Stimulated activated CD8-positive, alpha-beta memory T cell treated with anti-CD3 and anti-CD28 coated beads, Interleukin-12 subunit alpha, Interleukin-12 subunit beta, amount 100 ng/mL, for 1 hour (primary cell): ENCODE results near the gene TRIM28.
A peak's percentile ranks its signal among the peaks of the same experiment; 100 is the strongest.
"Not testable (repeated sequence)": the region's sequence is repeated elsewhere in the genome, so short reads cannot be mapped to it uniquely, and the experiment has no call there.

Experiments used
- DNase-seq: peaks from one replicate; pipeline ENCODE4 v3.0.0-alpha.2; 2020; ENCODE audit warnings: low read depth

Gene TRIM28

DNA sequence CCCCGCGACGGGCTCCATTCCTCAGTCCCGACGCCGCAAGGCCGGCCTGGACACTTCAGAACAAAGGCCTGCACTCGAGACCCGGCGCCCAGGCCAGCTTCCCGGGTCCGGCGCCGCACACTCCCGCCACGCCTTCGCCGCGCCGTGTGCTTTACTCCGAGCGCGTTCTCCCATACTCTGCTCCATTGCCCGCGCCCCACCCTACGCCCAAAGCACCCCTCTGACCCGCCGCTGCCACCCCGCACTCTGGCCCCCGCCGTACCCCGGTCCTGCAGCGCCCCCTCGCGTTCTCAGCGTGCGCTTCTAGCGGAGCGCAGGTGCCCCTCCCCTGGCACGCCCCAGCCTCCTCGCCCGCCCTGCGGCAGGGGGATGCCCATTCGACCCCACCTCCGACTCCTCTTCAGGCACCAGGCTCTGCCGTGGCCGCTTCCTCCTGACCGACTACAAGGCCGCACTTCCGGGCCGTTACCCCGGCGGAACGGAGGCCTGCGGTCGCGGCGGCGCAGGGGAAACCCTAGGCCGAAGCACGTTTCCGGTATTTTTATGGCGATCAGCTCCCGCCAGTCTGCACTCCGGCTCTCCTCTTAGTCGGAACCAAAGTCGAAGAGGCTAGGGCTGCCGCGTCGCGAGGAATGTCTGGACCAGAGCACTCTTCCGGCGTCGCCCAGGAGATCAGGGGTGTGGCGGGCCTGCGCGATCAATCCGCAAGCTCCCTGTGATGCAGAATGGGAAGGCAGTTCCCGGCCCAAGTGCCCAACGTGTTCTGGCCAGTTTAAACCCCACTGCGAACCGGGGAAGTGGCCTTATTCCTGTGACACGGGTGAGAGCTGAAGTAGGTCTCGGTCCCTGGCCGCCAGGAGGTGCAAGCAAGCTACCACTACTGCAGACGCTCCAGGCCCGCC lies 24.3 kb upstream of the TRIM28 start, which contains the start of gene ZBTB45:
TSS of gene ZBTB45 (minus strand) at position 456 of the 902 bp plus-strand sequence. CDS start 2,137 bp downstream, outside the sequence.
- peak; percentile 72 for DNase-seq

DNA sequence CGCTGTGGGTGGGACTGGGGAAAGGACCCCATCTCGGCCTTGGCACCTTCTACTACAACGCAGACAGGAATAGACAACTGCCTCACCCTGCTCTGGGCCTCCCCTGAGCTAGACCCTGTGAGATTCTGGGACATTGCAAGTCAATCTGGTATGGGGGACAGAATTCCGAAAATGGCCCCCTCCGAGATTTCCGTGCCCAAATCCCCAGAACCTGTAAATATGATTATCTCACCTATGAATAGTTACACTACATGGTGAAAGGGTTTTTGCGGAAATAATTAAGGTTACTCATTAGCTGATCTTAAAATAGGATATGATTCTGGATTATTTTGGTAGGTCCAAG lies 23.6 kb upstream of the TRIM28 start:
- no peak for DNase-seq

DNA sequence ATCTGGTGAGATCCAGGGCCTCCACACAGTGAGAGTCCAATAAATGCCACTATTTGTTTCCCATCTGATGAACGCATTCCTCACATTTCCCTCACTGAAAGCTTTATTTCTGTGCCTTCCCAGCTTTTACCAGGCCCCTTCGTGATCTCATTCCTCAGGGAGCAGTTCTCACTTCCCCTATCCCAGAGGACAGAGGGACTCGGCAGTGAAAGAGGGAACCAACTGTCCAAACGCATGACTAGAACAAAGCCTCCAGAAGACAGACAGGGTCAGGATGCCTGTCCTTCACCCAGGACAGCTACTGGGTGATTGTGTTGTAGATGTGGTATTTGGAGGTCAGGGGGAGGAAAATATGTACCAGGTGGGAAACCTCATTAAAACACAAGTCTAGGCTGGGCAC lies 22.2 kb upstream of the TRIM28 start:
- DNase-seq, result no peak

DNA sequence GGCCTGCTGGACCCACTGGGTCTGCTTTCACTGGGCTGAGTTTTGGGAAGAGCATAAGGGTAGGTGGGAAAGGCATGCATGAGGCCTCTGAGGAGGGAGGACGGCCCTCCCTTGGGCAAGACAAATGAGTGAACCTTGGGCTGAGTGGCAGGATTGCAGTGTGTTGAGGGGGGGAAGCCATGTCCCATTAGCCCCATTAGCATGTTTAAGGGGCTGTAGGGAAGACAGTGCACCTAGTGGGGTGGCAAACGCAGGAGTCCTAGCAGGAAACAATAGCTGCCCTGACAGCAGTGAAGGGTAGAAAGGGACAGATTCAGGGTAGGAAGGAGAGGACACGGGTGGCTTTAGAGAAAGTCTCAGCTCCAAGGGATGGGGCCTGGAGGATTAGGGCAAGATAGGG lies 21.2 kb upstream of the TRIM28 start:
- no peak for DNase-seq

- no peak for DNase-seq
Observed at GRCh38 chr19:58529405-58529804, 14.5 kb upstream of the TRIM28 start.

DNA sequence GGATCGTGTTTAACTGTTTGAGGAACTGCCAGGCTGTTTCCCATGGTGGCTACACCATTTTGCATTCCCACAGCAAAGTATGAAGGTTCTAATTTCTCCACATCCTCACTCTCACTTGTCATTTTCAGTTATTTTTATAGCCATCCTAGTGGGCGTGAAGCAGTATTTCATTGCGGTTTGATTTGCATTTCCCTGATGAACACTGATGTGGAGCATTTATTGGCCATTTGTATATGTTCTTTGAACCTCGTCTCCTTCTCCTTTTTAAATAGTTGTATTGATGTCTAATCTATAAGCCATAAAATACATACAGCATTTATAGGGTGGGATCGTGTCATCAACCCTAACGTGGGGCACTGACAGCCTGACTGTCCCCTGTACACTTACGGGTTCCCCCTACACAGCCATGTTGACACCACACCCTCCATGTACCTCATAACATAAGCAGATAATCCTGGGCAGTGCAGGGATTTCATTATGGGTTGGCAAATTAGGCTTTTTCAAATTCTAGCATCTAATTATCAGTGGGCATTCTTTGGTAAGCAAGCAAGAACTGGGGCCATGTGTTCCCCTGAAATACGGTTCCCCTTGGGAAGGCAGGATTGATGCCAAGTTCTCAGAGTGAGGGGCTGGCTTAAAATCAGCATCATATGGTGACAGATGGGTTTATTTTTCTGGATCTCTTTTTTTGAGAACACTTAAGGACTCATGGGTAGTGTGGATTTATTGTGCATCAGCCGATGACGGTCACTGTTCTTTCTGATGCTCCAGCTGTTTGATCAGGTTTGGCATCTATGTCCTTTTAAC lies 12.6 kb upstream of the TRIM28 start:
- DNase-seq, result no peak

GRCh38 chr19:58535857-58536256 lies 8.0 kb upstream of the TRIM28 start:
- no peak for DNase-seq

DNA sequence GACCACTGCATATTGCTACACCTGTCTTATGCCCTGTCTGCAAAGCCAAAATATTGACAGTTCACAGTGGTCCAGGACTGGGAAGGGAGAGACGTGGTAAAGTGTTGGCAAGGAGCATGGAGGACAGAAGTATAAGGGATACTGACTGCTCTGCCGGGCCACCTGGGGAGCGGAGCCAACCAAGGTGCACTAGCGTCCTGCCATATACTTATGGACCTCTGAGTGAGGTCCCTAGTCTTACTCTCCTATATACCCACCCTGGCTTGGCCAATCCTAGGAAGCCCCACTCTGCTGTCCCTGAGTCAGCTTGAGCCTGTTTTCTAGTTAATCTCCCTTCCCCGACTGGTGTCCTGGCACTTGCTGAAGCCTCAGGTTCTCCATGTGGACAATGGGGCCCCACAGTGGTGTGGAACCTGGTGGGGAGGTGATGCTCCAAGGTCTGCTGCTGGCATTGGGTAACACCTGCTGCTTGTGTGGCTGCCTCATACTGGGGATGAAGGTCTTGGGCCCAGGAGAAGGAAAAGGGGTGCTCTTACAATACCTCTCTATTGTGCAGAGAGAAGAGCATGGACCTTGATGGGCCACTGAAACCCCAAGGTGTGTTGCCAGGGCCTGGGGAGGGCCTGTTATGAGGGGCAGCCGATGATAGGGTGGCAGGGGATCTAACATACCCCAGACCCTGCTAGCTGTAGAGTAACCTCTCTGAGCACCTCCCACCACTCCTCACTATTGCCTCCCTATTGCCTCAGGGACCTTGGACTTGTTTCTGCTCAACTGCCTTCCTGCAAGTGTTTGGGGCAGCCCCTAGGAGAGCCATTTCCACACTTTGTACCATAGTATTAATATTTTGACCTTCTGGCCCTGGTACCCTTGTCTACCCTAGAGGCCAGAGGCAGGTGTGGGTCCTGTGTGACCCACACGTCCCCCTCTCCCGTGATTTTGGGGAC lies 6.7 kb upstream of the TRIM28 start:
- no peak for DNase-seq

DNA sequence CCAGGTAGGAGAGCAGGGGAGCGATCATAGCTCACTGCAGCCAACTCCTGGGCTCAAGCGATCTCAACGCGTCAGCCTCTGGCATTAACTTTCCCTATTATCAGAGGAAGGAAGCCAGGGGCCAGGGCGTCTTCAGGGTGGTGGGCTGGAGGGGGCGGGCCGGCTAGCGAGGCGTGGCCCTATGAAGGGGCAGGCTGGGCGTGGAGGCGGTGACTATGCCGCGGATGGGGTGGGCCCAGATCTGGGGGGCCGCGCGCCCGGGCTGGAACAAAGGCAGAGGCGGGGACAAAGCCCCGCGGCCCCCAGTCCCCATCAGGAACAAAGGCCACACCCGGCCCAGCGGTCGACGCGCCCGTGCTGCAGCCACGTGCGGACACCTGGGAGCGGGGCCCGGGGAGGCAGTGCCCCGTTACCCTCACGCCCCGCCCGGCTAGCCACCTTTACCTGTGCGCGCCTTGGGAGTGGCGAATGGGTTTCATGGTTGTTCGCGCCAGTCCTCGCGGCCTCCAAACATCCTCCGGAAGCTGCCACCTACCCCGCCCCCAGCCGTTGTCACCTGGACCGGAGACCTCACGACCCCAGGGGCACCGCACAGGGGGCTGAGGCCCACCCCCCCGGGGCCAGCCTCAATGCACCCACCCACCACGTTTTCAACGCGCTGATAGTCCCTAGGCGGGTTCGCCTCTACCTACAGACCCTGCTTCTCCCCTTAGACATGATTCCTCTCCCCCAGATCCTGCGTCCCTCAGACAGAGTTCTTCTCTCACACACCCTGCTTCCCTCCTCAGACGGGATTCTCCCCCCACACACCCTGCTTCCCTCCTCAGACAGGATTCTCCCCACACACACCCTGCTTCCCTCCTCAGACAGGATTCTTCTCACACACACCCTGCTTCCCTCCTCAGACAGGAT lies 5.4 kb upstream of the TRIM28 start:
- DNase-seq, result no peak

- not testable (repeated sequence) for DNase-seq
Observed at GRCh38 chr19:58539169-58539559, 4.7 kb upstream of the TRIM28 start.

GRCh38 chr19:58542641-58543372 lies 1.1 kb upstream of the TRIM28 start:
- DNase-seq, result not testable (repeated sequence)

- DNase-seq, result peak; percentile 55
Observed at GRCh38 chr19:58544591-58545285, 874 bp downstream of the TRIM28 start.

GRCh38 chr19:58545286-58546018 lies 1.6 kb downstream of the TRIM28 start:
- DNase-seq, result no peak

GRCh38 chr19:58546019-58546530 lies 2.2 kb downstream of the TRIM28 start:
- no peak for DNase-seq

GRCh38 chr19:58547323-58548312 lies 3.8 kb downstream of the TRIM28 start:
- no peak for DNase-seq

GRCh38 chr19:58548859-58549663 lies 5.2 kb downstream of the TRIM28 start:
- DNase-seq, result no peak
